Measurements from ENCODE around the gene PRR22. TPM values are rescaled to one million over a fixed set of nuclear protein-coding genes. Genes with fewer than 3 reads are reported as not detected.

Gene PRR22
- polyA plus RNA-seq, 1 donor from 2014 or later: 0.97 TPM

GRCh38 chr19:5809469-5809868 is 24.9 kb upstream of the PRR22 start:
- Histone ChIP-seq H3K27me3 (ENCODE audit: insufficient read depth, low read depth, low read length) (peaks cover 19% of the 10 kb centered on the region), H3K36me3 (ENCODE audit: insufficient read depth, low read length) (no peaks in the 10 kb centered on the region), H3F3A (ENCODE audit: insufficient read depth, low read length, poor library complexity, severe bottlenecking) (no peaks in the 10 kb centered on the region), H3K9me2 (ENCODE audit: insufficient read depth, low read length) (no peaks in the 10 kb centered on the region), H3K79me2 (replicated peaks; ENCODE audit: insufficient read depth, low read length) (no peaks in the 10 kb centered on the region), H3K4me2 (ENCODE audit: low read length) (no peak overlapping the region), H2AFZ (ENCODE audit: low read depth, low read length) (no peak overlapping the region), H3K27ac (ENCODE audit: low read length) (no peak overlapping the region), H3K9me3 (ENCODE audit: low read length) (no peaks in the 10 kb centered on the region), H3K4me3 (ENCODE audit: low read length) (no peak overlapping the region), H4K20me1 (ENCODE audit: insufficient read depth) (no peaks in the 10 kb centered on the region), H3K9ac (ENCODE audit: low read length) (no peak overlapping the region)
- no peak for TF ChIP-seq RAD21 (conservative IDR thresholded peaks at IDR 0.05)
- TF ChIP-seq POLR2AphosphoS5 (IDR thresholded peaks at IDR 0.05): no peak
- no peak for TF ChIP-seq SMC3 (conservative IDR thresholded peaks at IDR 0.05; ENCODE audit: poor library complexity)
- TF ChIP-seq, protein P1, sequence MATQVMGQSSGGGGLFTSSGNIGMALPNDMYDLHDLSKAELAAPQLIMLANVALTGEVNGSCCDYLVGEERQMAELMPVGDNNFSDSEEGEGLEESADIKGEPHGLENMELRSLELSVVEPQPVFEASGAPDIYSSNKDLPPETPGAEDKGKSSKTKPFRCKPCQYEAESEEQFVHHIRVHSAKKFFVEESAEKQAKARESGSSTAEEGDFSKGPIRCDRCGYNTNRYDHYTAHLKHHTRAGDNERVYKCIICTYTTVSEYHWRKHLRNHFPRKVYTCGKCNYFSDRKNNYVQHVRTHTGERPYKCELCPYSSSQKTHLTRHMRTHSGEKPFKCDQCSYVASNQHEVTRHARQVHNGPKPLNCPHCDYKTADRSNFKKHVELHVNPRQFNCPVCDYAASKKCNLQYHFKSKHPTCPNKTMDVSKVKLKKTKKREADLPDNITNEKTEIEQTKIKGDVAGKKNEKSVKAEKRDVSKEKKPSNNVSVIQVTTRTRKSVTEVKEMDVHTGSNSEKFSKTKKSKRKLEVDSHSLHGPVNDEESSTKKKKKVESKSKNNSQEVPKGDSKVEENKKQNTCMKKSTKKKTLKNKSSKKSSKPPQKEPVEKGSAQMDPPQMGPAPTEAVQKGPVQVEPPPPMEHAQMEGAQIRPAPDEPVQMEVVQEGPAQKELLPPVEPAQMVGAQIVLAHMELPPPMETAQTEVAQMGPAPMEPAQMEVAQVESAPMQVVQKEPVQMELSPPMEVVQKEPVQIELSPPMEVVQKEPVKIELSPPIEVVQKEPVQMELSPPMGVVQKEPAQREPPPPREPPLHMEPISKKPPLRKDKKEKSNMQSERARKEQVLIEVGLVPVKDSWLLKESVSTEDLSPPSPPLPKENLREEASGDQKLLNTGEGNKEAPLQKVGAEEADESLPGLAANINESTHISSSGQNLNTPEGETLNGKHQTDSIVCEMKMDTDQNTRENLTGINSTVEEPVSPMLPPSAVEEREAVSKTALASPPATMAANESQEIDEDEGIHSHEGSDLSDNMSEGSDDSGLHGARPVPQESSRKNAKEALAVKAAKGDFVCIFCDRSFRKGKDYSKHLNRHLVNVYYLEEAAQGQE (IDR thresholded peaks at IDR 0.05; ENCODE audit: borderline replicate concordance): no peak
- TF ChIP-seq CTCF (IDR thresholded peaks at IDR 0.05; ENCODE audit: poor library complexity, severe bottlenecking): no peak
- TF ChIP-seq MXI1 (conservative IDR thresholded peaks at IDR 0.05; ENCODE audit: poor library complexity, severe bottlenecking): no peak
- TF ChIP-seq EP300 (conservative IDR thresholded peaks at IDR 0.05; ENCODE audit: poor library complexity, severe bottlenecking): no peak
- TF ChIP-seq EZH2 (IDR thresholded peaks at IDR 0.05; ENCODE audit: borderline replicate concordance, insufficient read depth, low read length, poor library complexity, severe bottlenecking): no peak
- TF ChIP-seq TAF1 (IDR thresholded peaks at IDR 0.05; ENCODE audit: low read depth): no peak

GRCh38 chr19:5809053-5809452 is 24.5 kb upstream of the PRR22 start:
- Histone ChIP-seq H3K27me3 (ENCODE audit: insufficient read depth, low read depth, low read length) (peaks cover 23% of the 10 kb centered on the region), H3K27ac (ENCODE audit: low read length) (no peak overlapping the region), H2AFZ (ENCODE audit: low read depth, low read length) (no peak overlapping the region), H4K20me1 (ENCODE audit: insufficient read depth) (no peaks in the 10 kb centered on the region), H3K79me2 (replicated peaks; ENCODE audit: insufficient read depth, low read length) (no peaks in the 10 kb centered on the region), H3K4me3 (ENCODE audit: low read length) (no peak overlapping the region), H3K9ac (ENCODE audit: low read length) (no peak overlapping the region), H3K4me2 (ENCODE audit: low read length) (no peak overlapping the region), H3K9me3 (ENCODE audit: low read length) (no peaks in the 10 kb centered on the region), H3K9me2 (ENCODE audit: insufficient read depth, low read length) (no peaks in the 10 kb centered on the region), H3K36me3 (ENCODE audit: insufficient read depth, low read length) (no peaks in the 10 kb centered on the region), H3F3A (ENCODE audit: insufficient read depth, low read length, poor library complexity, severe bottlenecking) (no peaks in the 10 kb centered on the region)
- TF ChIP-seq EP300 (conservative IDR thresholded peaks at IDR 0.05; ENCODE audit: poor library complexity, severe bottlenecking) (no peak), RAD21 (conservative IDR thresholded peaks at IDR 0.05) (no peak), SMC3 (conservative IDR thresholded peaks at IDR 0.05; ENCODE audit: poor library complexity) (no peak)

All from neural cell (in vitro differentiated cells).